ENCODE results near the gene NPR3.

DNA sequence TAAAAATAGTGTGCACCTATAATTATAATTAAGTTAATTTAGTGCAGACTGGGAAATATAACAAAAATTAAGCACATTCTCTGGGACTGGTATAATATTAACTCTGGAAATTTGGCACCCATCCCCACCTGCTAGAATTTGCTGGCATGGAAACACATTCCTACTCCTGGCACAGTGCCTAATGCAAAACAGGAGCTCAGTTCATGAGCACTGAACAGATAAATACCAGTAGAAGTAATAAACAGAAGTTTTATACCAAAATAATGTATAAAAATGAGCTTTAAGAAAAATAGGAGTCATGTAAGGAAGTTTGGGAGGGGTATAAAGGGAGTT, 23.7 kb upstream of the NPR3 start:
- TF ChIP-seq, protein P1, sequence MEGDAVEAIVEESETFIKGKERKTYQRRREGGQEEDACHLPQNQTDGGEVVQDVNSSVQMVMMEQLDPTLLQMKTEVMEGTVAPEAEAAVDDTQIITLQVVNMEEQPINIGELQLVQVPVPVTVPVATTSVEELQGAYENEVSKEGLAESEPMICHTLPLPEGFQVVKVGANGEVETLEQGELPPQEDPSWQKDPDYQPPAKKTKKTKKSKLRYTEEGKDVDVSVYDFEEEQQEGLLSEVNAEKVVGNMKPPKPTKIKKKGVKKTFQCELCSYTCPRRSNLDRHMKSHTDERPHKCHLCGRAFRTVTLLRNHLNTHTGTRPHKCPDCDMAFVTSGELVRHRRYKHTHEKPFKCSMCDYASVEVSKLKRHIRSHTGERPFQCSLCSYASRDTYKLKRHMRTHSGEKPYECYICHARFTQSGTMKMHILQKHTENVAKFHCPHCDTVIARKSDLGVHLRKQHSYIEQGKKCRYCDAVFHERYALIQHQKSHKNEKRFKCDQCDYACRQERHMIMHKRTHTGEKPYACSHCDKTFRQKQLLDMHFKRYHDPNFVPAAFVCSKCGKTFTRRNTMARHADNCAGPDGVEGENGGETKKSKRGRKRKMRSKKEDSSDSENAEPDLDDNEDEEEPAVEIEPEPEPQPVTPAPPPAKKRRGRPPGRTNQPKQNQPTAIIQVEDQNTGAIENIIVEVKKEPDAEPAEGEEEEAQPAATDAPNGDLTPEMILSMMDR (IDR thresholded peaks at IDR 0.05): no peak
- TF ChIP-seq POLR2A (IDR thresholded peaks at IDR 0.05) (no peak), EP300 (IDR thresholded peaks at IDR 0.05) (no peak)

Data from ovary (tissue), 3 donors.